H1 (cell line): ENCODE measurements around the gene ANK2. TPM values are rescaled to one million over a fixed set of nuclear protein-coding genes. Genes with fewer than 3 reads are reported as not detected.

Experiments
- CTCF ChIA-PET: fragments of 300-600 bp; sonication (Branson Sonifier 250); formaldehyde crosslinking; loops from one replicate; lab custom pipeline; 2021; ENCODE audit not compliant: partially characterized antibody; lab: Charles Lee
- POLR2A ChIA-PET: fragments of 300-600 bp; sonication (Branson Sonifier 250); formaldehyde crosslinking; loops from one replicate; lab custom pipeline; 2021; ENCODE audit warnings: inconsistent platforms; ENCODE audit not compliant: partially characterized antibody; lab: Charles Lee
- DNase-seq, 2 experiments: peaks; one replicate each; pipeline versions ENCODE4 v3.0.0 to v3.0.0-alpha.2; 2010 to 2022; ENCODE audit warnings: low spot score in 2 of 2, low read depth in 1 of 2, mixed read lengths in 1 of 2
- FAIRE-seq: peaks from 2 replicates; lab custom pipeline; 2011; peaks lifted over from hg19 to GRCh38; lab: Jason Lieb, UNC
- H2AFZ ChIP-seq: 2 replicates; pipeline ENCODE4 v1.8.1; 2012; ENCODE audit warnings: low read length, inconsistent platforms
- H2AK5ac ChIP-seq: 2 replicates; pipeline ENCODE4 v1.6.1; 2013; ENCODE audit warnings: low read depth, low read length
- H2BK120ac ChIP-seq: replicated peaks from 2 replicates; pipeline ENCODE3; 2013; ENCODE audit warnings: low read depth, low read length, inconsistent platforms
- H2BK12ac ChIP-seq: 2 replicates; pipeline ENCODE4 v1.6.1; 2013; ENCODE audit warnings: low read depth, low read length
- H2BK15ac ChIP-seq: 2 replicates; pipeline ENCODE4 v1.6.1; 2013; ENCODE audit warnings: low read length
- H2BK20ac ChIP-seq: 2 replicates; pipeline ENCODE4 v1.6.1; 2013; ENCODE audit warnings: low read length
- H2BK5ac ChIP-seq: 2 replicates; pipeline ENCODE4 v1.6.1; 2013; ENCODE audit warnings: low read depth, low read length
- H3K14ac ChIP-seq: 2 replicates; pipeline ENCODE4 v1.6.1; 2013; ENCODE audit warnings: inconsistent platforms; ENCODE audit not compliant: insufficient read length
- H3K18ac ChIP-seq: 2 replicates; pipeline ENCODE4 v1.6.1; 2013; ENCODE audit warnings: low read length; ENCODE audit errors: extremely low read depth
- H3K23ac ChIP-seq: 2 replicates; pipeline ENCODE4 v1.6.1; 2013; ENCODE audit warnings: inconsistent platforms; ENCODE audit not compliant: insufficient read length
- H3K23me2 ChIP-seq: 2 replicates; pipeline ENCODE4 v1.6.1; 2013; ENCODE audit warnings: low read depth, low read length
- H3K27ac ChIP-seq: 2 replicates; pipeline ENCODE4 v1.6.1; 2011; ENCODE audit warnings: low read depth, low read length, inconsistent platforms
- H3K27me3 ChIP-seq, 4 experiments: replicated peaks in 1 of 4; 1 replicate in 1 of 4; 2 replicates in 3 of 4; pipeline versions ENCODE4 v1.6.1 to v1.8.1; 2011 to 2013; ENCODE audit warnings: low read length in 3 of 4, mild to moderate bottlenecking in 3 of 4, inconsistent platforms in 2 of 4, mixed read lengths in 2 of 4, moderate library complexity in 1 of 4; ENCODE audit not compliant: control insufficient read depth in 3 of 4, insufficient read depth in 3 of 4; ENCODE audit errors: extremely low read depth in 1 of 4
- H3K36me3 ChIP-seq, 4 experiments: 2 replicates each; pipeline versions ENCODE4 v1.6.1 to v1.8.1; 2011 to 2013; ENCODE audit warnings: mild to moderate bottlenecking in 4 of 4, low read length in 3 of 4, moderate library complexity in 2 of 4, control low read depth in 1 of 4, inconsistent platforms in 1 of 4; ENCODE audit not compliant: insufficient read depth in 4 of 4, control insufficient read depth in 2 of 4
- H3K4ac ChIP-seq: replicated peaks from 2 replicates; pipeline ENCODE3; 2013; ENCODE audit warnings: low read length, low read depth, mixed read lengths, inconsistent platforms; ENCODE audit not compliant: insufficient read length
- H3K4me1 ChIP-seq, 4 experiments: replicated peaks in 1 of 4; 1 replicate in 1 of 4; 2 replicates in 3 of 4; pipeline versions ENCODE4 v1.6.1 to v1.8.1; 2011 to 2013; ENCODE audit warnings: low read length in 3 of 4, inconsistent platforms in 2 of 4, mixed read lengths in 1 of 4; ENCODE audit not compliant: insufficient read depth in 4 of 4, control insufficient read depth in 3 of 4
- H3K4me2 ChIP-seq, 2 experiments: 2 replicates each; pipeline versions ENCODE4 v1.6.1 to v1.8.1; 2011 to 2013; ENCODE audit warnings: low read depth in 2 of 2, low read length in 2 of 2, control low read depth in 1 of 2, inconsistent platforms in 1 of 2, mild to moderate bottlenecking in 1 of 2; ENCODE audit not compliant: insufficient read depth in 1 of 2
- H3K4me3 ChIP-seq, 4 experiments: fragments of 200-600, 300-600 bp in 1 of 4; sonication (generic), shearing (Covaris generic), sonication (Bioruptor Twin) in 1 of 4; 2 replicates each; pipeline versions ENCODE4 v1.5.1 to v1.8.1; 2011 to 2016; ENCODE audit warnings: low read length in 4 of 4, low read depth in 3 of 4, control low read depth in 2 of 4, inconsistent platforms in 2 of 4, mild to moderate bottlenecking in 2 of 4, mixed read lengths in 1 of 4, moderate library complexity in 1 of 4; ENCODE audit not compliant: insufficient read depth in 2 of 4; ENCODE audit errors: extremely low read depth in 1 of 4
- H3K56ac ChIP-seq: replicated peaks from 2 replicates; pipeline ENCODE3; 2013; ENCODE audit warnings: low read depth, mild to moderate bottlenecking, mixed read lengths, low read length, inconsistent platforms; ENCODE audit not compliant: insufficient read length
- H3K79me1 ChIP-seq: 2 replicates; pipeline ENCODE4 v1.6.1; 2013; ENCODE audit warnings: low read depth, low read length, control low read depth
- H3K79me2 ChIP-seq, 2 experiments: 2 replicates each; pipeline versions ENCODE4 v1.6.1 to v1.8.1; 2012 to 2013; ENCODE audit warnings: low read length in 2 of 2, mild to moderate bottlenecking in 2 of 2, inconsistent platforms in 1 of 2; ENCODE audit not compliant: insufficient read depth in 2 of 2, control insufficient read depth in 1 of 2
- H3K9ac ChIP-seq, 4 experiments: replicated peaks in 1 of 4; 1 replicate in 1 of 4; 2 replicates in 3 of 4; pipeline versions ENCODE4 v1.6.1 to v1.8.1; 2011 to 2013; ENCODE audit warnings: low read depth in 3 of 4, low read length in 3 of 4, control low read depth in 2 of 4, mild to moderate bottlenecking in 2 of 4, moderate library complexity in 2 of 4, inconsistent platforms in 1 of 4; ENCODE audit errors: extremely low read depth in 1 of 4
- H3K9me3 ChIP-seq, 2 experiments: 2 replicates each; pipeline versions ENCODE4 v1.6.1 to v1.8.1; 2012 to 2013; ENCODE audit warnings: mild to moderate bottlenecking in 2 of 2, moderate library complexity in 2 of 2, control low read depth in 1 of 2, inconsistent platforms in 1 of 2, low read depth in 1 of 2, low read length in 1 of 2, mixed read lengths in 1 of 2; ENCODE audit not compliant: insufficient read depth in 2 of 2
- H4K20me1 ChIP-seq, 2 experiments: replicated peaks in 1 of 2; 2 replicates each; pipeline versions ENCODE3 to v1.8.1; 2011 to 2013; ENCODE audit warnings: inconsistent platforms in 2 of 2, low read length in 2 of 2, mild to moderate bottlenecking in 1 of 2; ENCODE audit not compliant: insufficient read depth in 2 of 2, control insufficient read depth in 1 of 2
- H4K5ac ChIP-seq: 2 replicates; pipeline ENCODE4 v1.6.1; 2013; ENCODE audit warnings: low read length, low read depth, mixed read lengths, inconsistent platforms; ENCODE audit not compliant: insufficient read length
- H4K8ac ChIP-seq: 2 replicates; pipeline ENCODE4 v1.8.0; 2013; ENCODE audit warnings: mild to moderate bottlenecking, moderate library complexity, low read length, inconsistent platforms; ENCODE audit not compliant: insufficient read depth; ENCODE audit errors: extremely low read depth
- H4K91ac ChIP-seq: replicated peaks from 2 replicates; pipeline ENCODE3; 2013; ENCODE audit warnings: low read length, mixed read lengths, inconsistent platforms; ENCODE audit not compliant: insufficient read length
- BRCA1 ChIP-seq: IDR thresholded peaks from 2 replicates; pipeline ENCODE4 v1.6.1; 2012; ENCODE audit warnings: low read depth, low read length, improper control_type of control experiment
- EGR1 ChIP-seq: IDR thresholded peaks from 2 replicates; pipeline ENCODE4 v1.6.1; 2011; ENCODE audit warnings: low read depth, low read length, borderline replicate concordance
- MAX ChIP-seq: IDR thresholded peaks from 2 replicates; pipeline ENCODE4 v1.6.1; 2012; ENCODE audit warnings: inconsistent platforms
- RNF2 ChIP-seq: fragments of 200-900, 300-1000 bp; sonication (generic); IDR thresholded peaks from 2 replicates; pipeline ENCODE4 v1.7.1; 2016; ENCODE audit warnings: borderline replicate concordance, low read depth, mild to moderate bottlenecking, antibody characterized with exemption, low read length; ENCODE audit not compliant: poor library complexity, severe bottlenecking; ENCODE audit errors: missing control alignments
- SIN3A ChIP-seq, 2 experiments: IDR thresholded peaks in 1 of 2; conservative IDR thresholded peaks in 1 of 2; 2 replicates each; pipeline ENCODE4 v1.6.1; 2011 to 2012; ENCODE audit warnings: low read length in 2 of 2, improper control_type of control experiment in 1 of 2, low read depth in 1 of 2, mild to moderate bottlenecking in 1 of 2
- WGBS, 2 experiments: shearing (Covaris generic) in 1 of 2; methylation state at CpG; one replicate each; pipeline versions ENCODE4 v1.1.6 to v1.1.7; 2013 to 2015; ENCODE audit warnings: low lambda C conversion rate in 2 of 2, mixed read lengths in 2 of 2, inconsistent platforms in 1 of 2, low coverage in 1 of 2, missing lambda C conversion rate in 1 of 2; ENCODE audit not compliant: insufficient replicate concordance in 2 of 2, insufficient coverage in 1 of 2, insufficient read length in 1 of 2; ENCODE audit errors: extremely low coverage in 1 of 2, missing lambda C conversion rate in 1 of 2; 5-methylcytosine and 5-hydroxymethylcytosine counted together
- polyA plus RNA-seq, 7 experiments: library from polyadenylated mRNA; depleted of rRNA in 3 of 7; stranded (reverse) in 5 of 7; unstranded in 2 of 7; fragments of >200 nt in 5 of 7; fragments of 200-250 nt in 2 of 7; gene quantifications; 1 replicate in 5 of 7; 2 replicates in 1 of 7; 4 replicates in 1 of 7; pipeline versions ENCODE4 v1.2.1 to v1.2.3, GENCODE V29; 2011 to 2013; ENCODE audit warnings: missing spikeins in 2 of 7, mixed read lengths in 2 of 7
- total RNA-seq: library from RNA; stranded (reverse); fragmentation: NEBNext Ultra II Directional; extraction: Animal tissue kit (Norgen Biotek cat#: 25700); gene quantifications from 2 replicates; pipeline ENCODE4 v1.2.1, GENCODE V29; 2021
- TF ChIP-seq, protein P1 (sequence below), 3 experiments: IDR thresholded peaks; 1 replicate in 2 of 3; 2 replicates in 1 of 3; pipeline versions ENCODE4 v1.5.1 to v1.6.1; 2011; ENCODE audit warnings: low read length in 3 of 3, mild to moderate bottlenecking in 3 of 3, inconsistent platforms in 2 of 3, low read depth in 1 of 3, moderate library complexity in 1 of 3; ENCODE audit not compliant: insufficient read depth in 1 of 3; ENCODE audit errors: control extremely low read depth in 1 of 3

ANK2 gene
- total and polyA plus RNA-seq, 2 of the 8 experiments (the other 6 are each of a cell fraction or from before 2014, with no cell fraction given): 14.2 to 35.1 TPM

DNA sequence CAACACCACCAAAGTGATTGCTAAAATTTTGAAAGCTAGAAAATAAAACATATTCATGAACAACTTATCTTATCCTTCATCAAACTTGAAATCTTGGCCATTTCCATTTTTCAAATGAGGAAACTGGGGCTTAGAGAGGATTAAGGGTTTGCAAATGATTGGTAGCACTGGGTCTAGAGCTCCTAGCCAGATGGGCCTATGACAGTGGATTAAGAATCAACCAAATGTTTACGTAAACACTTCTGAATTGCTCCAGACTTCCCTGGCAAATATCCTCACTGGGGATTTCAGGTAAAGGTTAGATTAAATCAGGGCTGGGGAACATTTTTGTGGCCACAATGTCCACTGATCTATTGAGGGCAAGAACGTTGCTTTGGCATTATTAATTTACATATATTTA, 241.2 kb downstream of the ANK2 start:
- Histone ChIP-seq H2AFZ (no peak overlapping the region), H2BK12ac (no peak overlapping the region), H3K14ac (no peak overlapping the region), H3K56ac (no peak overlapping the region), H3K4me2 (no peak overlapping the region), H2BK20ac (no peak overlapping the region), H3K4me3 (no peak overlapping the region), H3K79me1 (no peaks in the 10 kb centered on the region), H4K5ac (no peak overlapping the region), H3K4ac (no peak overlapping the region), H2AK5ac (no peak overlapping the region), H3K27me3 (no peaks in the 10 kb centered on the region), H2BK120ac (no peak overlapping the region), H3K36me3 (peaks cover 0 to 44% (median 8%) of the 10 kb centered on the region in 4 experiments; a peak in 5 of 8 replicates), H2BK15ac (no peak overlapping the region), H2BK5ac (no peak overlapping the region), H3K9ac (no peak overlapping the region), H4K91ac (no peak overlapping the region), H3K23me2 (peaks cover 4% of the 10 kb centered on the region; the same call in 1 of the 2 replicates), H4K20me1 (no peaks in the 10 kb centered on the region), H3K4me1 (peaks cover 11 to 30% (median 20%) of the 10 kb centered on the region in 4 experiments), H3K23ac (no peak overlapping the region), H3K18ac (no peak overlapping the region), H3K79me2 (no peaks in the 10 kb centered on the region), H3K9me3 (no peaks in the 10 kb centered on the region), H3K27ac (no peak overlapping the region), H4K8ac (no peak overlapping the region)
- FAIRE-seq (no peak), DNase-seq (no peak)
- ChIA-PET CTCF (interaction anchor here (0.8 to 9.1 kb wide), 2 partner anchors 9 to 12 kb away, joined by 3 to 78 read pairs; no protein-coding TSS in a partner anchor), POLR2A (no interaction called here)
- TF ChIP-seq BRCA1: no peak
- no peak for TF ChIP-seq RNF2
- no peak for TF ChIP-seq SIN3A (conservative IDR thresholded peaks at IDR 0.05 in 1 of 2, IDR thresholded peaks at IDR 0.05 in 1 of 2; ENCODE audit: low read depth in 1 of 2, low read length in 2 of 2)
- no peak for TF ChIP-seq MAX
- TF ChIP-seq EGR1: no peak
- TF ChIP-seq, protein P1, sequence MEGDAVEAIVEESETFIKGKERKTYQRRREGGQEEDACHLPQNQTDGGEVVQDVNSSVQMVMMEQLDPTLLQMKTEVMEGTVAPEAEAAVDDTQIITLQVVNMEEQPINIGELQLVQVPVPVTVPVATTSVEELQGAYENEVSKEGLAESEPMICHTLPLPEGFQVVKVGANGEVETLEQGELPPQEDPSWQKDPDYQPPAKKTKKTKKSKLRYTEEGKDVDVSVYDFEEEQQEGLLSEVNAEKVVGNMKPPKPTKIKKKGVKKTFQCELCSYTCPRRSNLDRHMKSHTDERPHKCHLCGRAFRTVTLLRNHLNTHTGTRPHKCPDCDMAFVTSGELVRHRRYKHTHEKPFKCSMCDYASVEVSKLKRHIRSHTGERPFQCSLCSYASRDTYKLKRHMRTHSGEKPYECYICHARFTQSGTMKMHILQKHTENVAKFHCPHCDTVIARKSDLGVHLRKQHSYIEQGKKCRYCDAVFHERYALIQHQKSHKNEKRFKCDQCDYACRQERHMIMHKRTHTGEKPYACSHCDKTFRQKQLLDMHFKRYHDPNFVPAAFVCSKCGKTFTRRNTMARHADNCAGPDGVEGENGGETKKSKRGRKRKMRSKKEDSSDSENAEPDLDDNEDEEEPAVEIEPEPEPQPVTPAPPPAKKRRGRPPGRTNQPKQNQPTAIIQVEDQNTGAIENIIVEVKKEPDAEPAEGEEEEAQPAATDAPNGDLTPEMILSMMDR (IDR thresholded peaks at IDR 0.05; ENCODE audit: control extremely low read depth in 1 of 3, insufficient read depth in 1 of 3, low read depth in 1 of 3, low read length in 3 of 3): no peak
- 53% methylated on average over 2 of the region's 2 CpGs; no CpG with 5 or more reads in 1 of the 2 experiments for WGBS, 2 experiments
